GM18907 (cell line): ENCODE results near the gene GSG1L.

Source experiments
- ATAC-seq: cut with Tn5 transposase; IDR thresholded peaks from one replicate; pipeline ENCODE4 v1.9.1; 2021; ENCODE audit warnings: mild to moderate bottlenecking, moderate library complexity; ENCODE audit not compliant: unreplicated experiment

The GSG1L gene

GRCh38 chr16:28067604-28068379 is 4.3 kb upstream of the GSG1L start:
- no peak for ATAC-seq

GRCh38 chr16:28064706-28065249 is 1.3 kb upstream of the GSG1L start:
- ATAC-seq, result no peak

- ATAC-seq, result no peak
Measured at GRCh38 chr16:28064150-28064549, 636 bp upstream of the GSG1L start.

DNA sequence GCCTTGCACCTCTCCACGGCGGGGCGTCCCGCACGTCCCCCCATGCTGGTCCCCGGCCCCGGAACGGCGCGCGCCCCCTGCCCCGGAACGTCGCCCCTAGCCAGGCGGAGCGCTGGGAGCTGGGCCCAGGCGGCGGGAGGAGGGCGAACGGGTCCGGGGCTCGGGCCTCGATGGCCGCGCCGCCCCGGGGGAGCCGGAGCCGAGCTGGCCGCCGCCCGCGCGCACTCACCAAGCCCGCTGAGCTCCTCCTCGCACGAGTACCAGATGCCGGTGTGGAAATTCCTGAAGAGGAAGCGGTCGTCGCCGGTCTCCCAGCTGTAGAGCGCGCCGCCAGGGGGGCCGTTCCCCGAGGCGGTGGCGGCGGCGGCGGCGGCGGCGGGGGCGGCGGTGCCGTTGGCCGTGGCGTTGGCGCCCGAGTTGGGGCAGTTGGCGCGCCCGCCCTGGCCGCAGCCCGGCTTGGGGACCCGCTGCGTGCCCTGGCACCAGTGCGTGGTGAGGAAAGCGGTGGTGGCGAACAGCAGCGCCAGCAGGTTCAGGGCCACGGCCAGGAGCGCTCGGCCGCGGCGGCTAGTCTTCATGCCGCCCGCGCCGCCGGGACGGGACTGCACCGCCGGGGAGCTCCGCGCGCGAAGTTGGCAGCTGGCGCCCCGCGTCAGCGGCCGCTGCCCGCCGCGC is 530 bp downstream of the GSG1L start:
- no peak for ATAC-seq

- ATAC-seq, result no peak
Measured at GRCh38 chr16:28062261-28062846, 1.2 kb downstream of the GSG1L start.

GRCh38 chr16:28061352-28062101 is 2.0 kb downstream of the GSG1L start:
- ATAC-seq, result no peak

GRCh38 chr16:28059841-28060575 is 3.5 kb downstream of the GSG1L start:
- ATAC-seq, result no peak

- ATAC-seq, result no peak
Measured at GRCh38 chr16:28058839-28059589, 4.5 kb downstream of the GSG1L start.

GRCh38 chr16:28057949-28058348 is 5.6 kb downstream of the GSG1L start:
- no peak for ATAC-seq

DNA sequence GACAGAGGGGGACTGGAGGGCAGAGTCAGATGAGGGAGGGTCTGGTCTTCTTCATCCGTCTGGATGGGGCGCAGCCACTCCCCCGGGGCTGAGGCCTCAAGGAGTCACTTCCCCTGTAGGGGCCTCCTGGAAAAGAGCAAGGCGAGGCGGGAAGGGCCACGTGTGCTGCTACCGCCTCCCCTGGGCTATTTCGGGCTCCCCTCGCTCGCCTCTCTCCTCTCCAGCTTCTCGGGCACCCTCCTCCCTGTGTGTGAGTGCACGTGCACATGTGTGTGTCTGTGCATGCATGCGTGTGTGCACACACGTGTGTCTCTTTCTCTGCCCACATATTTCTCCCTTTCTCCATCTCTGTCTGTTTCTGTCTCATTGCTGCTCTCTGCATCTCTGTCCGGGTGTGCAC is 10.1 kb downstream of the GSG1L start:
- ATAC-seq, result no peak

GRCh38 chr16:28052274-28053128 is 11.0 kb downstream of the GSG1L start:
- ATAC-seq, result no peak

- no peak for ATAC-seq
Measured at GRCh38 chr16:28051486-28051885, 12.0 kb downstream of the GSG1L start.

GRCh38 chr16:28042811-28043210 is 20.7 kb downstream of the GSG1L start:
- no peak for ATAC-seq

- no peak for ATAC-seq
Measured at GRCh38 chr16:28041615-28042014, 21.9 kb downstream of the GSG1L start.

- ATAC-seq, result no peak
Measured at GRCh38 chr16:28040039-28040438, 23.5 kb downstream of the GSG1L start.

DNA sequence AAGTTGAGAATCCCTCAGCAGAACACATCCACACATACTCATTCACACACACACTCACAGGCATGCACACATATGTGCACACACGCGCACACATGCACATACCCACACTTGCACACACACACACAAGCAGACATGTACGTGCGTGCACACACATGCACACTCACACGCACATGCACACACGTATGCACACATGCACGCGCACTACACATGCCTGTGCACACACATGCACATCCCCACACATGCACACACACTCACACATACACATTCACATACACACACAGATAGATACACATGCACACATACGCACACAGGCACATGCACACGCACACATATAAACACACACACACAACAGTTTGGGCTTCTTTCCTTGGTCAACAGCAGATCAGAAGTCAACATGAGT is 24.0 kb downstream of the GSG1L start:
- ATAC-seq, result no peak

GRCh38 chr16:28038409-28038808 is 25.1 kb downstream of the GSG1L start:
- no peak for ATAC-seq

- no peak for ATAC-seq
Measured at GRCh38 chr16:28035866-28036393, 27.6 kb downstream of the GSG1L start.

GRCh38 chr16:28033870-28034269 is 29.6 kb downstream of the GSG1L start:
- ATAC-seq, result no peak
